NCI-H2029 (cell line): ENCODE measurements around the gene CLDN19.
"Not testable (repeated sequence)": the region's sequence is repeated elsewhere in the genome, so short reads cannot be mapped to it uniquely, and the experiment has no call there.

Experiments
- DNase-seq: peaks from one replicate; lab custom pipeline; 2025; lab: John Stamatoyannopoulos, UW

The CLDN19 gene

GRCh38 chr1:42759114-42759513 lies 19.1 kb upstream of the CLDN19 start:
- no peak for DNase-seq

- peak; percentile 48 for DNase-seq
Observed at GRCh38 chr1:42758641-42759040, 18.6 kb upstream of the CLDN19 start.

DNA sequence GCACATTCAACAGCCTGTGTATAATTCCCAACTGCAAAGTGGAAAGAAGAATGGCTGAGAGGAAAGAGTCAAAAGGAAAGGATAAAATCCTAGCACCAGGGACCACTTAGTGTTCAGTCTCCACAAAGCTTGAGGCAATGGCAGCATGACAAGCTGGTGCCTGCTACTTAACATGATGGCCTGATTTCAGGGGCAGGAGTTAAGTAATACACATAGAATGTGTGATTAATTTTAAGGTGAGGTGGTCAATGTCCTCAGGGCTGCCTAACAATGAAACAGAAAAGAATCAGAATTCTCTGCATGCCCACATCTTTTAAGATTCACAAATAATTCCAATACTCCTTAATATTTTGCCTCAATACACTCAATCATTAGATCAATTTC lies 17.8 kb upstream of the CLDN19 start:
- DNase-seq, result no peak

- peak; percentile 95 for DNase-seq
Observed at GRCh38 chr1:42756956-42757891, 17.2 kb upstream of the CLDN19 start.

DNA sequence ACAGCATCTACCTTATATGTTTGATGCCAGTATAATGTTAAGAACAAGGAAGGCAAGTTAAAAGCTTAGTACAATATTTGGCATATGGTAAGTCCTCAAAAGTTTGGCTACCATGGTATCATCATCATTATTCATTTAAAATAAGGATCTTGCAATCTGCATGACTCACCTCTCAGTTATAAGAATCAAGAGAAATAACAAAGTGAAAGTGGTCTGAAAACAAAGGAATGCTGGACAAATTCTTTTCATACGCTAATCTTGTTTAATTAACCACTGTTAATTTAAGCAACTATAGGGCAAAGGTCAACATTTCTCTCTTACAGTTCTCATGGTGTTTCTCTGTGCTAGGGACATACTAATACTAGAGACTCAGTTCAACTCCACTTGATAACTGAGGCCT lies 13.0 kb upstream of the CLDN19 start:
- DNase-seq, result no peak

DNA sequence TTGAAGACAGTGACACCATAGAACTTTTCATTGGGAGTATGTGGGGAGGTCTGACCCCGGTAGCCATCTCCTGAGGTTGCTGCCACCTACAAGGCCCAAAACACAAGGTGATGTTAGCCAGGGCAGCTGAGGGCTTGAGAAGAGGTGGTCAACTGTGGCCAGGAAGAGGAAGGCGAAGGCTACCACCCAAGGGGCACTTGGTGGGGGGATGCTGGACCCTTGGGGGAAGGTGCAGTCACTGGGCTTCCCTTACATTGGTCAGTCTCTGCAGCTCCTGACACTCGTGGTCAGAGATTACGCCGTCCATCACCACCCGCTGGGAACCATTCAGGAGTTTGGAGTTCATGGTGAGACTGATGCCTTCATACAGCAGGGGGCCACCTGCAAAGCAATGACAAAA lies 12.2 kb upstream of the CLDN19 start:
- no peak for DNase-seq

DNA sequence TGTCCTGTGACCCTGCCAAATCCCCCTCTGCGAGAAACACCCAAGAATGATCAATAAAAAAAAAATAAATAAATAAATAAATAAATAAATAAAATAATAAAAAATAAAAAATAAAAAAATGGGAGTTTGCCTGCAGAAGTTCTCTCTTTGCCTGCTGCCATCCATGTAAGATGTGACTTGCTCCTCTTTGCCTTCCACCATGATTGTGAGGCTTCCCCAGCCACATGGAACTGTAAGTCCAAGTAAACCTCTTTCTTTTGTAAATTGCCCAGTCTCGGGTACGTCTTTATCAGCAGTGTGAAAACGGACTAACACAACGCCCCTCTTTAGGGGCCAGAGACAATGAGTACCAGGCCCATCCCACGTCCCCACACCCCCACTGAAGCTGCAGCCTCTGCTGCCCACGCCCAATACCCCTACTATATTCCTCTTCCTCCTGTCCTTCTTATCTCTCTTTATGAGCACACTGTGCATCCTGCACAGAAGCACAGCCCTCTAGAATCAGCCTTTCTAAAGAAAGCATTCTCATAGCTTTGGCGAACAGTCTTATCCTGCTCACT lies 11.6 kb upstream of the CLDN19 start:
- DNase-seq, result not testable (repeated sequence)

GRCh38 chr1:42750041-42750440 lies 10.0 kb upstream of the CLDN19 start:
- no peak for DNase-seq

DNA sequence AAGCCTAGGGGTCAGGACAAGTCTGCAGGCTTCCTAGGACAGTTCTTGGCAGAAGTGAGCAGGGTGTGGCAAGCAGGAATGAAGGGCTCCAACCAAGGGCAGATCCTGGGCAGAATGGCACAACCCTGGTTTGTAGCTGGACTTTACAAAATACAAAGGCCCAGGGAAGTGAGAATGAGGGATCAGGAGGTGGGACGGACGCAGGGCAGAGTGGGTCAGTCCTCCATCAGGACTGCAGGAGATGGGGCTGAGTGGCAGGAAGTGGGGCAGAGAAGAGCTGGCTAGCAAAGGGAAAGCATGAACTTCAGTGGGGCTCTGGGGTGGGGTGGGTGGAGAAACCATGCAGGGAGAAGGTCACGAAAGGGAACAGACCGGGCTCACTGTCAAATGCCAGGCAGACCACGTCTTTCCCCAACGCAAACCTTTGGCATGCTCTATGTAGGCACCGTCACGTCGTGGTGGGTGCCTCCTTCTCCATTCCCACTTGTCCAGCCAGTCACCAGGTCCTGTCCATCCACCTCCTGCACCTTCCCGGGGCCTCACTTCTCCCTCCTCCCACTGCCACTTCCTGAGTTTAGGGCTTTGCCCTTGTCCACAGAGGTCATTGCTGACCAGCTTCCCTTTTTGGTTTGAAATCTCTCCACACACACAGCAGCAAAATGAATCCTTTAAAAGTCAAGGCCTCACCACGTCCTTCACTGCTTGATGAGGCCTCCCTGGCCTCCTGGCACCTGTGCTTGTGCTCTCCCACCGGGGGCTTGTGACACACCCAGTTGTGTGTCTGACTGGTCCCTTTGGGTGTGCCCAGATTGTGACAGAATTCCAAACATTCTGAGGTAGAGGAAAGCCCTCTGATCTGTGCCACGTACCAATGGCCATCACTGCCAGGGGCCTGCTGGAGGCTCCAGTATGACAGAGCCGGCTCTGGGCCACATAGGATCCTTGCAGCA lies 8.7 kb upstream of the CLDN19 start:
- no peak for DNase-seq

DNA sequence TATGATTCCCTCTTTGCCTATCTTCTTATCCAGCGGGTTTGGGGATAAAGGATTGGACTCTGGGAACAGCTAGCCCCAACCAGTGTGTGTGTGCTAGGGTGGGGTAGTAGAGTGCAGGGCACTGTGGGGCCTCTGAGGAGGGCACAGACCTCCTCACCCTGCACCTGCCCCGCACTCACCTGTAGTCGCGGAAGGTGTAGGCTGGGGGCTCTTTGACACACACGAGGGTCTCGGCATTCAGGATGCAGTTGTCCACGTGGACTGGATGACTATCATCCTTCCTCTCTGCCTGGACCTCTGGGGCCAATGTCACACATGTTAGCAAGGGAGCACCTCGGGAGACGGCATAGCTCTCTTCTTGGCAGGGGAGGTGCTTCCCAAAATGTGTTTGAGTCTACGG lies 8.0 kb upstream of the CLDN19 start:
- DNase-seq, result no peak

DNA sequence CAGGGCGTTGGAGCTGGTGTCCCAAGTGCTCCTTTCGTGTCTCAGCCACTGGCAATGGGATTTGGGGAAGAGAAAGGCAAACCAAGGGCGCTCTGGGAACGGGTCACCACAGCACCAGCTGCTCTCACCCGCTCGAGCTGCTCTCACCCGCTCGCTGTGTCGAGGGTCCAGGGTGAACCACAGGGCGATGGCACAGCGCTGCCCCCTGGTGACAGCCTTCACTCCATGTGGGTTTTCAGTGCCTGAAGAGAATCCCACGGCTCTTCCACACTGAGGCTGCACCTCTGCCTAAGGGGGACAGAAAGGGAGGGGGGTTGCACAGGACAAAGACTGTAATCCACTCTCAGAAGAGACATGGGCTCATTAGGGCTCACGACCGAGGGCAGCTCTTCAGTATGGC lies 7.1 kb upstream of the CLDN19 start:
- DNase-seq, result peak; percentile 53

GRCh38 chr1:42746436-42747105 lies 6.5 kb upstream of the CLDN19 start:
- no peak for DNase-seq

DNA sequence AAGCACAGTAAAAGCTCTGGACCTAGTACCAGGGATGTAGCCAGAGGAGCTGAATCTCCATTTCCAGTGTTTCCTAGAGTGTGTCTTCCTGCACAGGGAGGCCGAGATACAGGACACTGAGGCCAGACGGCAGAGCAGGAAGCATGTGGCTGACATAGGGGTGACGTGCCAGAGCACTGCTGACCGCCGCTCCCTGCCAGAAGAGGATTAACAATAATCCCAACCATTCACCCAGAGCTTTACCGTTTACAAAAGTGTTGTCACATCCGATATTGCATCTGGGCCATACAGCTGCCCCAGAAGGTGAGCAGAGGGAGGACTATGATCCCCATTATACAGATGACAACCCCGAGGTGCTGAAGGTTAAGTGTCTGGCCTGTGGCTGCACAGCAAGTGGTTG lies 5.8 kb upstream of the CLDN19 start:
- DNase-seq, result no peak

GRCh38 chr1:42744148-42744413 lies 4.0 kb upstream of the CLDN19 start:
- DNase-seq, result no peak

- DNase-seq, result no peak
Observed at GRCh38 chr1:42743317-42744147, 3.5 kb upstream of the CLDN19 start.

DNA sequence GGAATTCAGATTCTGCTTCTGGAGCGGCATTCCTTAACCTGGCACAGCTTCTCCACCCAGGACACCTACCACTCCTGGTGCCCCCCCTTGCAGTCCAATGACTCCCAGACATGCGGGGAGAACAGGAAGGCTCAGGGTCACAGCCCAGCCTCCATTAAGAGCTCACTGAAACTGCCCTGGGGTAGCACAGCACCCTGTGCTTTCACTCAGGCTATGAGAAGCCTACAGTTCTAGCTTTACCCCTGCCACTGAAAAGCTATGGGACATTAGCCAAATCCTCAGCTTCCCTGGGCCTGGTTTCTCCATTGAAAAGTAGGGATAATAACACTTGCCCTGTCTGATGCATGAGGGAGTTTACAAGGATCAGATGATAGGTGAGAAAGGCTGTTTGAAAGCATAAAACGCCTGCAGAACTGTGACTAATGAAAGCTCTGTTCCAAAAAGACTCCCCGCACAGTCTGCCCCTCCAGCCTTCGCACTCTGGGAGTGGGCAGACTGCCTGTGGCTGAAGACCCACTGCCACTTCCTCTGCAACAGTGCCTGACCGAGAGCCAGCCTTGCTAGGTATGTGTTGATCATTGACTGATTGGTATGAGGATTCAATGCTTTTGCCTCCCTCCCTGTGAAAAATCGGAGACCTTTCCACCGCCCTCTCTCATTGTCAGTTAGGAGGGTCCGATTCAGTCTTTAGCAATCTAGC lies 2.7 kb upstream of the CLDN19 start:
- DNase-seq, result no peak

DNA sequence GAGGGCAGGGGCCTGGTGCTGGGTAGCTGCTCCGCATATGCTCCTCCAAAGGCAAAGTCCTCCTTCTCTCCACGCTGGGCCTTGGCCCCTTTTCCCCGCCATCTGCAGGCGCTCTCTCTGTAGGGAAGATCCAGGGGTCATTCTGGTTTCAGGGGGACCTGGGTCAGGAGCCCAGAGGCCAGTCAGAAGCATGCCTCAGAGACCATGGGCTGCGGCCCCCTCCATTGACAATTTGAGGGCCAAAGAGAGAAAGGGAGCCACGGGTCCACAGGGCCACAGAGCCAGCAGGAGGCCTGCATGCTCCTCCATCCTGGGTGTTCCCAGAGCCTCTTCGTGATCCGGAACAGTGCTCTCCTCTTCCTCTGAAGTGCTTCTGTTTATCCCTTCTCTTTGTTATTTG lies 2.1 kb upstream of the CLDN19 start:
- no peak for DNase-seq

DNA sequence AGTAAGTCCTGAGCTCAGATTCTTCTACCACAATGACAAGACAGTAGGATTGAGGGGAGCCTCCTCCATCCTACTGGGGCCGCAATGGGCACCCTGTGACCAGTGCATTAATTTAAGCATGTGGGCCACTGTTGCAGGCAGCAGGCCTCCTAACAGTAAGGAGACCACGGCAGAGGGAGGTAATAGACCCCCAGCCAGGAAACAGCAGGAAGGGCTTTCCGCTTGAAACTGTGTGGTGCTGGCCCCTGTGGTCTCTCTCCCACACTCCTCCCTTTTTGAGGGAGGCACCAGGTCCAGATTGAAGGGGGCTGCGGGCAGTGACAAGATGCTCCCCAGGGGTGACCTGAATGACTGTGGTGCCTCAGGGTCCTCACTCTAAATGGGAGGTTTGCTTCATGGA lies 1.7 kb upstream of the CLDN19 start:
- no peak for DNase-seq

- DNase-seq, result no peak
Observed at GRCh38 chr1:42740851-42741580, 980 bp upstream of the CLDN19 start.

DNA sequence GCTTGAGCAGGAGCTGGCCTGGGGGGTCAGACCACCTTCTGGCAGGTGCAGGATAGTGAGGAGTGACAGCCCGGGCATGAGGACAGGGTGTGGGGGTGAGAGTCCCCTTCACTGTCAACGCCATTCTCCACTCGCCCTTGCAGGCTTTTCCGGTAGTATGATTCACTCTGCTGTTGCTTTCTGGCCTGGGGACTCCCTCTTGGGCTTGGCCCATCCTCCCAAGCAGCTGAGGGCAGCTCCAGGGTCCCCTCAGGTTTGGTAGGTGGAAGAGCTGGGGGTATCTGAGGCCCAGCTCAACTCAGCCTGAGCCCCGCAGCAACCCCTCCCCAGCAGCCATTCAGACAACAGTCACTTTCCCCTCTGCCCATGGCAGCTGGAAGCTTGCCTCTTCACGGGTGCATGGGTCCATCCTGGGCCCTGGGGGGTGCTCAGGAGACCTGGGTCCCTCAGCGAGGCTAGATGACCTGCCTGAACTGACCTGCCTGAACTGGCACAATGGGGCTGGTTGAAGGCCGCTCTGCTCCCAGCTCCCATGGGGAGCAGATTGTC lies 1.3 kb downstream of the CLDN19 start:
- DNase-seq, result no peak
